Measurements from ENCODE around the gene SPESP1. TPM values are rescaled to one million over a fixed set of nuclear protein-coding genes. Genes with fewer than 3 reads are reported as not detected.

The SPESP1 gene
- total RNA-seq, 2 experiments from 2014 or later, result 0.47 to 0.81 TPM

DNA sequence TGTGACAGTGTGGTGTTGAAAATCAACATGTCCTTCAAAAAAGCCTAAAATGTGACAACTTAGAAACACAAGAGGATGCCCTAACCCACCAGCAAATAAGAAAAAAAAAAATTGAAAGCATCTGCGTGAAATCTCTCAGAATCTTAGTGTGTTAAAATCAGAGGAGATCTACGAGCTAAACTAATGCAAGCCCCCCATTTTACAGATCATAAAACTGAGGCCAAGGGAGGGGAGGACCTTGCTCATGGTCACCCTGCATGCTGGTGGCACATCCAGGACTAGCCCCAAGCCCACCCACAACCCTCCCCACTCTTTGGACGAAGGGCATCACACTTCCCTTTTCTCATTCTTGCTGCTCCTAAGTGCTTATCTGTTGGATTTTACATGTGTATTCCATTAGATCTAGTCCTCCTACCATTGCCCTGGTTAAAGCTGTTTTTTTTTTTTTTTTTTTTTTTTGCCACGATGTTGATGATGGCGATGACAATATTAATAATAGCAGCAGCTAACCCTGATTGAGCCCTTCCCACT lies 55.1 kb downstream of the SPESP1 start:
- Mint-ChIP-seq H3K4me3 (no peak overlapping the region), H3K27ac (no peak overlapping the region), H3K27me3 (ENCODE audit: low read depth) (peaks cover 15% of the 10 kb centered on the region), H3K36me3 (ENCODE audit: low read depth) (no peaks in the 10 kb centered on the region), H3K4me1 (ENCODE audit: low read depth) (no peaks in the 10 kb centered on the region), H3K9me3 (no peaks in the 10 kb centered on the region)
- CTCF ChIA-PET, result interaction anchor here (0.6 kb wide), 1 partner anchor 12 kb away, joined by 3 read pairs; no protein-coding TSS in a partner anchor
- intact Hi-C loops (cut with micrococcal nuclease), result no loop called here
- DNase-seq, result no peak

DNA sequence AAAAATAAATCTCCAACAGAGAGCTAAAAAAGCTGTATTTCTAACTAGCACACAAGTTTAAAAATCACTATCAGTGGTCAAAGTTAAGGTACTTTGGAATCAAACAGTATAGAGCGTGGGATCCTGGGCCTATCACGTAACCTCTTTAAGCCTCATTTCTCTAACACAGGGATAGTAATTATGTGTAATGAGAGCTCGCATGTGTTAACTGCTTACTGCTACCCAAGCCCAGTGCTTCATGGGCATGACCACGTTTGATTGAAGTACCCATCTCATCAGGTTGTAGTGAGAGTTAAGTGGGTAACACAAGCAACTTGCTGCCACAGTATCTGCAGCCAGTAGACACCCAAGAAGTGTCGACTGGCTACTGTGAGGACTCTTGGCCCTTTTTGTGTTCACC lies 56.0 kb downstream of the SPESP1 start:
- H3K9me3 Mint-ChIP-seq, result no peaks in the 10 kb centered on the region
- H3K36me3 Mint-ChIP-seq (ENCODE audit: low read depth), result no peaks in the 10 kb centered on the region
- no peak for DNase-seq
- peaks cover 12% of the 10 kb centered on the region for H3K27me3 Mint-ChIP-seq (ENCODE audit: low read depth)
- no peaks in the 10 kb centered on the region for H3K4me1 Mint-ChIP-seq (ENCODE audit: low read depth)
- intact Hi-C loops (cut with micrococcal nuclease), result no loop called here
- no peak overlapping the region for H3K27ac Mint-ChIP-seq
- H3K4me3 Mint-ChIP-seq, result no peak overlapping the region
- CTCF ChIA-PET, result no interaction called here

DNA sequence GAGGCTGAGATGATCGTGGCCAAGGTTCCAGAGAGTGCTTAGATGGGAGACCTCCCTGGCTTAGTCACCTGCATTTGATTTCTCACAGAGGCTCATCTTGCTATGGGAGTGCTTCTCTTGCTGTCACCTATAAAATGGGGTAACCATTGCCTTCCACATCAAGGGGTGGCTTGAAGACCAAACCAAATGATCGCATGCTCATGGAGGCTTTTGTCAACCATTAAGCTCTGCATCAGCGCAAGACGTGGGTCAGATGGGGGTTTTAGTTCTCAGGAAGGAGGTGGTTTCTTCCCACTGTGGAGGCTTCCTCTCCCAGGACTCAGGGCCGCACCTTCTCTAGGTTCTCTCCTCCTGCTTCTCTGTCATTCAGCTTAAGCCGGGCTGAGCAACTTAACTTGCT lies 56.8 kb downstream of the SPESP1 start:
- CTCF ChIA-PET, result no interaction called here
- no peaks in the 10 kb centered on the region for H3K36me3 Mint-ChIP-seq (ENCODE audit: low read depth)
- intact Hi-C loops (cut with micrococcal nuclease), result no loop called here
- no peak overlapping the region for H3K27ac Mint-ChIP-seq
- H3K4me3 Mint-ChIP-seq, result no peak overlapping the region
- H3K9me3 Mint-ChIP-seq, result no peaks in the 10 kb centered on the region
- H3K27me3 Mint-ChIP-seq (ENCODE audit: low read depth), result peaks cover 12% of the 10 kb centered on the region
- H3K4me1 Mint-ChIP-seq (ENCODE audit: low read depth), result no peaks in the 10 kb centered on the region
- DNase-seq, result no peak

DNA sequence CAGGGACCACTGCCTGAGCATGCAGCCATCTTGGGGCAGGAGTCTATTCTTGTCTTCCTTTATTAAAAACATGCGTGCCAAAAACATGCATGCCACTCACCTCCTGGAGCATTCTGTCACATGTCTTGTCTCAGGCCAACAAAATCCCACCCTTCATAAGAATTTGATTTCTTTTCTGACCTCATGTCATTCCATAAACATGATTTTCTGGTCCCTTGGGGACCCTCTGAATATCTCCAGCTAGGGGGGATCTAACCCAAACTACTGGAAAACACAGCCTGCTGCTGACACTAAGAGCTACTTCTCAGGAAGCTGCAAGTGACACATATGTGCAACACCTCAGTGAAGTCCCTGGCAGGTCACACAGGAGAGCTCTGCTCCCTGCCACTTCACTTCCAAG lies 57.4 kb downstream of the SPESP1 start:
- CTCF ChIA-PET, result no interaction called here
- no peaks in the 10 kb centered on the region for H3K9me3 Mint-ChIP-seq
- no peaks in the 10 kb centered on the region for H3K36me3 Mint-ChIP-seq (ENCODE audit: low read depth)
- H3K4me3 Mint-ChIP-seq, result no peak overlapping the region
- no peak for DNase-seq
- no peak overlapping the region for H3K27ac Mint-ChIP-seq
- intact Hi-C loops (cut with micrococcal nuclease), result no loop called here
- H3K4me1 Mint-ChIP-seq (ENCODE audit: low read depth), result no peaks in the 10 kb centered on the region
- H3K27me3 Mint-ChIP-seq (ENCODE audit: low read depth), result peaks cover 12% of the 10 kb centered on the region

DNA sequence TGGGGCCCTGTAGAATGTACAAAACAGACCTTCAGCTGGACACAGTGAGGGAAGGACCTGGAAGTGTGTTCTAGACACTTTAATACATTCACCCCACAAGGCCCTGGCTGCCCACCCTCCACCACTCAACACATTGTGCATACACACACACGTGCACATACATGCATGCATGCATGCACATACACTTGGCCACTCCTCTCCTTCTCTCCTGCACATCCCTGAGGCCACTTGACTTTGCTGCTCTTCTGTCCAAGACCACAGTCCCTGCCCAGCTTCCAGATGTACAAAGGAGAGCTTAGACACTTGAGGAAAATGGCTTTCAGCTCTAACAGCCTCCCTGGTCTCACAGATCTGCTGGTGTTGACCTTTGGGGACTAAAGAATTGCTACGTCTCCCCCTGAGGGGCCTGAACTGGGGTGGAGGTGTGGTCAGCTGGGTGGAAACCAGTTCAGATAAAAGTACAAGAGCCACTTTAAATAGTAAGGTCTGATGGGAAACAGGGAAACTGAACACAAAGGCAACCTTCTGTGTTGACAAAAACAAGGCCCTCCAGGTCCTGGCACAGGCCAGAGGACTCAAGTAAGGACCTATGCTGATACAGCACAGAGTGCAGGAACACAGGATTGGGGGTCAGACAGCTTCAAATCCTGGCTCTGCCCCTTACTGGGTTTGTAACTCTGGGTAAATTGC lies 59.4 kb downstream of the SPESP1 start:
- no peak overlapping the region for H3K27ac Mint-ChIP-seq
- H3K9me3 Mint-ChIP-seq, result no peaks in the 10 kb centered on the region
- no peaks in the 10 kb centered on the region for H3K4me1 Mint-ChIP-seq (ENCODE audit: low read depth)
- DNase-seq, result no peak
- intact Hi-C loops (cut with micrococcal nuclease), result no loop called here
- no peaks in the 10 kb centered on the region for H3K36me3 Mint-ChIP-seq (ENCODE audit: low read depth)
- H3K4me3 Mint-ChIP-seq, result no peak overlapping the region
- peaks cover 12% of the 10 kb centered on the region for H3K27me3 Mint-ChIP-seq (ENCODE audit: low read depth)
- CTCF ChIA-PET, result no interaction called here

DNA sequence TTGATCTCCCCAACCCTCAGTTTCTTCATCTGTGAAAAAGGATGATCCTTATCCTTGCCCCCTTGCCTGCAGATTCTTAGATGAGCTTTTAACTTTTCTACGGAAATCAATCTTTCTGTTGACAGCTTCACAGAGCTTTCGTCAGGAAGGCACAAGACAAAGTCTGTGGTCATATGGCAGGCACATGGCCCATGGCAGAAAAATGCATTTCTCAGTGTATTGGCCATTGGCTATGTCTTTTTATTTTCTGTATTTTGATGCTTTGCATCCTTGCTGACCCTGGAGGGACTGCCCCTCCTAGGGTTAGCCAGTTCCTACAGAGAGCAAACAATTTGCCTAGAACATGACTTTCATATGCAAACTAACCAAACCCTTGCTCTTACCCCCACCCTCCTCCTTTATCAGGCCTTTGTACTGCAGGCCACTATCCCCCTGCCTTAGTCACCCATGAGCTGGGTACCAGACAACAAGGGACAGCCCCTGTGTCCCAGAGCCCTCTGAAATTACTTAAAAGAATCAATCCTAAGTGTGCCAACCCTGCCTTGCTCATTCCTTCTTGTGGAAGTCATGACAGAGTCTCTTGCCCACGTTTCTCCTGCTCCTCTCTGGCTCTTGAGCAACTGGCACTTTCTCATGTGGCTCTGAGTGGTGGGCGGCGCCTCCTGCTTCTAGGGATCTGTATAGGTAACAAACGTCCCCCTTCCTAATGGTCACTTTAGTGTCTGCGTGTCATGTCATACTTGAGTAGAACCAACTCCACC lies 60.1 kb downstream of the SPESP1 start:
- H3K4me3 Mint-ChIP-seq, result no peak overlapping the region
- no peaks in the 10 kb centered on the region for H3K36me3 Mint-ChIP-seq (ENCODE audit: low read depth)
- no peak overlapping the region for H3K27ac Mint-ChIP-seq
- no peak for DNase-seq
- CTCF ChIA-PET, result no interaction called here
- H3K27me3 Mint-ChIP-seq (ENCODE audit: low read depth), result peaks cover 12% of the 10 kb centered on the region
- intact Hi-C loops (cut with micrococcal nuclease), result no loop called here
- no peaks in the 10 kb centered on the region for H3K4me1 Mint-ChIP-seq (ENCODE audit: low read depth)
- H3K9me3 Mint-ChIP-seq, result no peaks in the 10 kb centered on the region

DNA sequence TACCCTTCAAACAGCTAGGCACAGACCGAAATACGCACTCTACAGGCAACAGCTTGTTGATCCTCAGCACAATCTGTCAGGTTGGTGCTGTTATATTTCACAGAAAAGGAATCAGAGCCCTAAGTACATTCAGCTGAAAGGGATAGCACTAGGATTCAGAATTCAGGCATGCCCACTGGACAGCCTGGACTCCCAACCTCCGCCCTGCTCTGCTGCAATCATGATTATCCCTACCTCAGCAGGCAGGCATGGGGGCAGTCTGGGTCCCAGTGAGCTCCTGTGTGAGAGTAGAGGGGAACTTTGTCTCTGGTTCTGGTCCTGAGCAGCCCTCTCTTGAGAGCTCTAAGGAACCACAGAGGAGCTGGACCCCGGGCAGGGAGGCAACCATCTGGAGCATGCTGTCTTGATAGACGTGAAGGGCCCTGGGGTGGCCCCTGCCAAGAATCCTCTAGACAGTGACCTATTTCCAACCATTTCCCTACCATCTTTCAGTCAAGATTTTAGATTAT lies 60.7 kb downstream of the SPESP1 start:
- H3K27me3 Mint-ChIP-seq (ENCODE audit: low read depth), result peaks cover 12% of the 10 kb centered on the region
- H3K4me1 Mint-ChIP-seq (ENCODE audit: low read depth), result no peaks in the 10 kb centered on the region
- no peak overlapping the region for H3K27ac Mint-ChIP-seq
- no peaks in the 10 kb centered on the region for H3K36me3 Mint-ChIP-seq (ENCODE audit: low read depth)
- intact Hi-C loops (cut with micrococcal nuclease), result no loop called here
- H3K9me3 Mint-ChIP-seq, result no peaks in the 10 kb centered on the region
- CTCF ChIA-PET, result no interaction called here
- H3K4me3 Mint-ChIP-seq, result no peak overlapping the region
- no peak for DNase-seq

DNA sequence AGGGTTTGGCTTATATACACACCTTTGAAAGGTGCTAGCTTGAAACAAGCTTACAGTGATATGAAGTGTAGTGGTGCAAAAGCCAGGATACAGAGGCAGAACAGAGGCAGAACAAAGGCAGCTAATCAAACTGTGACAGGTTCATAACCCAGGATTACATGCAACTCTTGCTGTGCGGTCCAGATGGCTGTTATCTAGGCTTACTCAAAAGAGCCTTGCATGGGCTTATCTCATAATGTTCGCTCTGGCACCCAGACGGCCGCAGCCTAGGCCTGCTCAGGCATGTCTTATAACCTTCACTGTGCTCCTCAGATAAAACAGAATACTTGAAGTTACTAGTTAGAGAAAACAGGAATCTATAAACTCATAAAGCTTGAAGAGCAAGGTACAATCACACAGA lies 61.4 kb downstream of the SPESP1 start:
- intact Hi-C loops (cut with micrococcal nuclease), result no loop called here
- Mint-ChIP-seq H3K27me3 (ENCODE audit: low read depth) (peaks cover 12% of the 10 kb centered on the region), H3K36me3 (ENCODE audit: low read depth) (no peaks in the 10 kb centered on the region), H3K27ac (no peak overlapping the region), H3K4me1 (ENCODE audit: low read depth) (no peaks in the 10 kb centered on the region), H3K4me3 (no peak overlapping the region), H3K9me3 (no peaks in the 10 kb centered on the region)
- CTCF ChIA-PET, result no interaction called here
- DNase-seq, result no peak

DNA sequence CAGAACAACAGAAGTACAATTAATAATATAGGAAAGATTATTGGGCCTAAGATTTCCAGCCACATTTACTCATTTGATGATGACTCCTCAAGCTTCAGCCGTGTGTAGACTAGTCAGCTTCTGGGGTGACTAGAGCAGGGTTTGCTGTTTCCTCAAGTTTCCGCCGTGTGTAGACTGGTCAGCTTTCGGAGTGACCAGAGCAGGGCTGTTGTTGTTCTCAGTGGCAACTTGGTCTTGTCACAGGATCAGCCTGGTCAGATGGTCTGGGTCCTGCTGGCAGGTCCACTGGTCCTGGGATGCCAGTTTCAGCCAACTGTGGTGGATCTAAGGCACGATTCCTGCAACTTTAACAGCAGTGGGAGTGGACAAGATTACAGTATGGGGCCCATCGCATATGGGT lies 62.4 kb downstream of the SPESP1 start:
- CTCF ChIA-PET, result no interaction called here
- intact Hi-C loops (cut with micrococcal nuclease), result no loop called here
- Mint-ChIP-seq H3K4me3 (no peak overlapping the region), H3K36me3 (ENCODE audit: low read depth) (no peaks in the 10 kb centered on the region), H3K27me3 (ENCODE audit: low read depth) (peaks cover 9% of the 10 kb centered on the region), H3K9me3 (no peaks in the 10 kb centered on the region), H3K27ac (no peak overlapping the region), H3K4me1 (ENCODE audit: low read depth) (no peaks in the 10 kb centered on the region)
- no peak for DNase-seq

DNA sequence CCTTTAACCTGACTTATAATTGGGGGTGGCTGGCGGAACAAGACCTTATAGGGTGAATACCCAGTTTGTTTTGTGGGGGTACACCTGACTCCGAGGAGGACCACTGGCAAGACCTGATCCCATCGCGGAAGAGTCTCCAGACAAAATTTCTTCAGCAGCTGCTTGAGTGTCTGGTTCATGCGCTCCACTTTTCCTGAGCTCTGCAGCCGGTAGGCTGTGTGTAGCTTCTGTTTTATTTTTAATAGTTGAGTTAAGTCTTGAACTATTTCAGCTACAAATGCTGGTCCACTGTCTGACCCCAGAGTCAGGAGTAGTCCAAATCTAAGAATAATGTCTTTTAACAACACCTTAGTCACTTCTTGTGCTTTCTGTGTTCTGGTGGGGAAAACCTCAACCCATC lies 63.0 kb downstream of the SPESP1 start:
- Mint-ChIP-seq H3K27me3 (ENCODE audit: low read depth) (peaks cover 5% of the 10 kb centered on the region), H3K27ac (no peak overlapping the region), H3K9me3 (no peaks in the 10 kb centered on the region), H3K4me3 (no peak overlapping the region), H3K4me1 (ENCODE audit: low read depth) (no peaks in the 10 kb centered on the region), H3K36me3 (ENCODE audit: low read depth) (no peaks in the 10 kb centered on the region)
- no peak for DNase-seq
- intact Hi-C loops (cut with micrococcal nuclease), result no loop called here
- CTCF ChIA-PET, result no interaction called here

DNA sequence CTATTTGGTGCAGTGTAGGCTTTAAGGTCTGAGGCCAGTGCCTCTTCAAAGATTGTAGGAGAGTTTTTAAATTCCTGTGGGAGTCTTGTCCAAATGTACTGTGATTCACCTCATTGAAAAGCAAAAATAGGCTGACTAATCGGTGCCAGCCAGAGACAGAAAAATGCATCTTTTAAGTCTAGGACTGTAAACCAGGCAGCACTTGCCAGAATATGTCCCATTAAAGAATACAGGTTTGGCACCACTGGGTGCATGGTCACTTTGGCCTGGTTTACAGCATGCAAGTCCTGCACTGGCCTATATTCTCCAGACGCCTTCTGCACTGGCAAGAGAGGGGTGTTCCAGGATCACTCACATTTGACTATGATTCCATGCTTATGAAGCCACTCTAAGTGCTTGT lies 63.8 kb downstream of the SPESP1 start:
- Mint-ChIP-seq H3K27me3 (ENCODE audit: low read depth) (peaks cover 1% of the 10 kb centered on the region), H3K9me3 (no peaks in the 10 kb centered on the region), H3K4me3 (no peak overlapping the region), H3K27ac (no peak overlapping the region), H3K4me1 (ENCODE audit: low read depth) (no peaks in the 10 kb centered on the region), H3K36me3 (ENCODE audit: low read depth) (no peaks in the 10 kb centered on the region)
- CTCF ChIA-PET, result no interaction called here
- DNase-seq, result no peak
- intact Hi-C loops (cut with micrococcal nuclease), result no loop called here

DNA sequence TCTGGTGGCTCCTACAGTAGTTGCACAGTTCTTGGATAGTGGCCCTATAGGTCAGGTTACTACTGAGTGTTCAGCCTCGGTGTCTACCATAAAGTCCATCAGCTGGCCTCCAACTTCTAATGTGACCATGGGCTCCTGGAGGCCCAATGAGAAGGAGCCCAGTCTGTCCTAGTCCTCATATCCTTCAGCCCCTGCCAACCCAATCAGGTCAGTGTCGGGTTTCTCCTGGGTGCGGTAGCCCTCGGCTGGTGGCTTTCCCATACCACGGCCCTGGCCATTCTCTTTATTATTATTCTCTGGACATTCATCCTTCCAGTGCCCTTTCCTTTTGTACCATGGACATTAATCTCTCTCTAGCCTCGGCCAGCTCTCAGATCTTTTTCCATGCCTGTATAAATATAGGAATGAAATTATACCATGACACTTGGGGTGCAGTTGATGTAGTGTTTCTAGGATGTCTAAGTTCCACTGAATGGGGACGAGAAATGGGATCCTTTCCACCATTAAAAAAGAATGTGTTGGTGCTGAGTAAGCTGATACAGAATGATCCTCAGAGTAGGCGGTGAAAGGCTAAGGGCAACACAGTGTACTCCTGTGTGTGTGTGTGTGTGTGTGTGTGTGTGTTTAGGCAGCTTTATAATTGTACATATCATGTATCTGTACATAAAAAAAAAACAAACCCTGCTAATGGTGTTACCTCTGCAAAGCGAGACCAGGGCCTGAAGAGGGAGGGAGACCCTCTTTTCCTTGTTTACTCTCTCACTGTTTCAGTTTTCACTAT lies 64.8 kb downstream of the SPESP1 start:
- Mint-ChIP-seq H3K9me3 (no peaks in the 10 kb centered on the region), H3K4me1 (ENCODE audit: low read depth) (no peaks in the 10 kb centered on the region), H3K4me3 (no peak overlapping the region), H3K27ac (no peak overlapping the region), H3K36me3 (ENCODE audit: low read depth) (no peaks in the 10 kb centered on the region), H3K27me3 (ENCODE audit: low read depth) (peaks cover 4% of the 10 kb centered on the region)
- CTCF ChIA-PET, result no interaction called here
- DNase-seq, result no peak
- intact Hi-C loops (cut with micrococcal nuclease), result no loop called here
